Anterior cingulate cortex (tissue), 58 donors: Measurements from ENCODE around the gene RASSF1.
"Not testable (repeated sequence)": the region's sequence is repeated elsewhere in the genome, so short reads cannot be mapped to it uniquely, and the experiment has no call there.

Experiments used
- DNase-seq, 58 donors: peaks; one replicate each; lab custom pipeline; 2025; lab: John Stamatoyannopoulos, UW

Gene RASSF1

DNA sequence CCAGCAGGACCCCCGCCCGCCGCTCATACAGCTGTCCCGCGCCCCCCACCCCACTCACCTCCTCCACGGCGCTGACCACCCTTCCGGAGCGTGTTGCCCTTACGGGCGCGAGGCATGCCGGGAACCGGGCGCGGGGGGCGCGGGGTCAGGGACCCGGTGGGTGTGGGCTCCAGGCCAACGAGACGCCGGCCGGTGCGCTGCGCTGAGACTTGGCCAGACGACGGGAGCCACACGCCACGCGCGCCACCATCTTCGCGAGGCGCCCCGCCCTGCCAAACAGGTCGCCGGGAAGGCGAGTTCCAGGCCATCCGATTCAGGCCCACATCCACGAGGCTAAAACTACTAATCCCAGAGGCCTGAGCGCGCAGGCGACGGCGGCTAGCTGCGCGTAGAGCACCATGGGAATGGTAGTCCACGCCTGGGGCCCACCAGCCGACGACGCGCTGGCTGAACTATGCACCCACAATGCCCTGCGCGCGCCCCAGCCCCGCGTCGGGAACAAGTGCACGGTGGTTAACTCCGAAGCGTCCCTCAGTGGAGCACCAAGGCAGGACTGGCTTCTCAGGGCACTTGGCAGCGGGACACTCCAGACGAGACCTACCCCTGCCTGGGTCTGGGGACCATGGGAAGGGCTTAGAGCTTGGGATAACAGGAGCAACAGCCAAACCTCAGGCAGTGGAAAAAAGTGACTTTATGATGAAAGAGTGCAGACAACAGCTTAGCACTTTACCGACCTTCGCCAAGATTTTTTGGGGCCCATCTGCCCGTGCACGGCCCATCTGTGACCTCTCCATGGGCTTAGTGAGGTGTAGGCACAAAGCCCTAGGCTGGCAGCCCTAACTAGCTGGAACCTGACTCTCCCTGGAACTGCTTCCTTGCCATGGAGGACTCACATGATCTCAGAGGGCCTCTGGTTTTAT, 48.2 kb downstream of the RASSF1 start, which contains the start of gene IFRD2:
Gene IFRD2, minus strand, starts transcription at position 271 of the 920 bp plus-strand sequence. Its CDS starts 155 bp downstream, at position 116.
- DNase-seq = peak; percentile 75 to 99 (median 97)

DNA sequence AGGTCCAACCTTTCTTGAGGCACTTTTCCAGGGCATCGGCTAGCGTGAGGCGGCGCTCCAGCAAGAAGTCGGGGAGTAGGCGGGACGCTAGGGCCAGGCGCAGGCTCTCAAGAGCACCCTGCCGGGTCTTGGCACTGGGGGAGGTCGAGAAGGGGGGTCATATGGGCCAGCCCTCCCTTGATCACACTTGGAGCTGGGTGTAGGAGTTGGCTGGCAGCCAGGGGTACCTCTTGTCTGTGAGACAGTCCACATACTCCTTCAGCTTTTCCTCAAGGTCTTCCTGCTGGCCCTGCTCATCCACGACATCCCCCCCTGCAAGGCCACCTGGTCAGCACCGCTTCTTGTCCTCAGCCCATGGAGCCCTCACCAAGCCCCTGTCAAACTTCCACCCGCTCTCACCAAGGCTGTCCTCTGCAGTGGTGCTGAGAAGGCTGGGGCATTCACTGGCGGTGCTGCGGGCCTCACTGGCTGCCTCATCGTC, 50.4 kb downstream of the RASSF1 start:
- DNase-seq = no peak

DNA sequence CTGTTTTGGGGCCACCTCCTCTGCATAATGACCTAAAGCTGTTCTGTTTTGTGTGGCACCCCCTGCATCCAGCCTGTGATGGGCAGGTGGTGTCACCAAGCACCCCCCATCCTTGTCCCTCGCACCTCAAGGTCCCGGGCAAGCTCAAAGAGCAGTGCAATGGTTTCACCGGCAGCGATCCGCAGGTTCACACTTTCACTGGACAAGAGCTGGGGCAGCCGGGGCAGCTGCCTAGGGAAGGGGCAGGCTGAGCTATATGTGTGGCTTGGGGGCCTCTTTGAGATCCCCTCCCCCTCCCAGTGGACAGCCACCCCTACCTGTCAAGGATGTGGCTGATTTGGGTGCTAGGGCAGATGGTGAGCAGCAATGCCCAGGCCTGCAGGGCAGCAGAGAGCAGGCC, 51.5 kb downstream of the RASSF1 start:
- no peak for DNase-seq

DNA sequence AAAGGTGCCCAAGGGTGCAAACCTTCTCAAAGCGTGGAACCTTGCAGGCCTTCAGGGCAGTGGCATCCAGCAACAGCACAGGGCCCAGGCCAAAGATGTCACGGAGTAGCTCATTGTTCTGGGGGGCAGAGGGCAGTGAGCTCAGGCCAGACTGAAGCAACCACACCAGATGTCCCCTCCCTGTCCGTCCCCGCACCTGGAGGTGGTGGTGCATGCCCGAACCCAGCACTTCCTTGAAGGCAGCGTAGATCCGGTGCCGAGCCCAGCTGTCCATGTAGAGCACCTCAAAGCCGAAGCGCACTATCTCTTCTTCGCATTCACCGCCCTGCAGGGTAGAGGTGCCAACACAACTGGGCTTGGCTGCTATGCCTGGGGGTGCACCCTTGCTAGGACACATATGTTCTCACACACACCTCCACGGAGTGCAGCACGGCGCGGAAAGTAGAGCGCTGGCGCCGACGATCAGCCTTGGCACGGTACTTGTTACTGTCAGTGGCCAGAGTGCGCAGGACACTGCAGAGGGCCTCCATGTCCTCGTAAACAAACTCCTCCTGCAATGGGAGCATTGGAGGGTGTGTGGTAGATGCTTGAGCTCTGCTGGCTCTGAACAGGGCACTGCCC, 52.1 kb downstream of the RASSF1 start:
- no peak for DNase-seq

DNA sequence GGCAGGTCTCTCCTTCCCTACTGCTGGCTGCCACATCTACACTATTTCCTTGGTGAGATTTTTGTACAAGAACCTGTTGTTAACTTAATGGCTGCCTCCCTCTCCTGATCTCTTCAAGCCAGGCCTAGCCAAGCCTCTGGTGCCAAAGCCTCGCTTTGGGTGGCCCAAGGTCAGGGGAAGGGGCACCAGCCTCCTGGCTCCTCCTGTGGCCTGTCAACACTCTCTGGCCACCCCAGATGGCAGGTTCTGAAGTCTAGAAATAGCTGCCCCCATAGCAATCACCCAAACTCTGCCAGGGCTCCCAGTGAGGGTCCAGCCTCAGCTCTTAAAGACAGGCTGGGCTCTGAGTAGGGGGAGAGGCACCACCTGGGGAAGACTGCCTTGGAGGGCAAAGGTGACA, 53.4 kb downstream of the RASSF1 start:
- no peak for DNase-seq

DNA sequence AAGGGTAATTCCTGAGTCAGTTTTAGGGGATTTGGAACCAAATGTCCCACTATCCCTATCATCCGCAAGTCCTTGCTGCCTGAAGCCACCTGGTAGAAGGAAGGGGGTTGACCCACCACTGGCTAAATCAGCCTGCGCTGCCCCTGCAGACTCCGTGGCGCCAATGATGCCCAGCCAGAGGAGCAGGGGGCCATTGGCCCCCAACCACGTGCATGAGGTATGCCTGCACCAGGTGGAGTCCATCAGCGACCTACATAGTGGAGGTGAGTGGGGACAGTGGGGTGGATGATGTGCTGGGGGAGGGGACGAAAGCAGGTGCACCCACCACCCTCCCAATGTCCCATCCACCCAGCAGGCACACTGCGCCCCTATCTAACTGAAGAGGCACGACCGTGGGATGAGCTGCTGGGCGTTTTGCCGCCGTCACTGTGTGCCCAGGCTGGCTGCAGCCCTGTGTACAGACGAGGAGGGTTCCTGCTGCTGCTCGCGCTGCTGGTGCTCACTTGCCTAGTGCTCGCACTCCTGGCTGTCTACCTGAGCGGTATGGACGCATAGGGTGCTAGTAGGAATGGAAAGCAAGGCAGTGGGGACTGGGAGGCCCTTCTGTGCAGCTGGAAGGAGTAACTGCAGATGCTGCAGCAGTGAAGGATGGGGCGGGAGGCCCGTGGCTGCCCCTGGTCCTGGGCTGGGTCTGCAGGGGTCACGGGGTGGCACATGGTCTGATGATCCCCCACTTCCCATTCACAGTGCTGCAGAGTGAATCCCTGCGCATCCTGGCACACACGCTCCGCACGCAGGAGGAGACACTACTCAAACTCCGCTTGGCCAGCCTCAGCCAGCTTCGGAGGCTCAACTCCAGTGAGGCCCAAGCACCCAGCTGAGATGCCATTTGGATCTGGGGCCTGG, 54.1 kb downstream of the RASSF1 start:
- DNase-seq = no peak

DNA sequence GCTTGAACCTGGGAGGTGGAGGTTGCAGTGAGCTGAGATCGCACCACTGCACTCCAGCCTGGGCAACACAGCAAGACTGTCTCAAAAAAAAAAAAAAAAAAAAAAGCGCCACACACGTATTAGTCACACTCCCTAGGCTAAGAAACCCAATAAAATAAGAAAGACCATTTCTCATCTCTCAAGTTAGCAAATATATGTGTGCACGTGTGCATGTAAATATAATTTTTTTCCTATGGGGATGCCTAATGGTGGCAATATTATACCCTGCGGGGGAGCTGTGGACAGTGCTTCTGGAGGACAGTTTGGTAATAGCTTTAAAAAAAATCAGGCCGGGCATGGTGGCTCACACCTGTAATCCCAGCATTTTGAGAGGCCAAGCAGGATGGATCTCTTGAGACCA, 56.5 kb downstream of the RASSF1 start:
- not testable (repeated sequence) for DNase-seq
